Upper lobe of right lung (tissue), 1 donor: ENCODE data around the gene GLT6D1. TPM values are rescaled to one million over a fixed set of nuclear protein-coding genes. Genes with fewer than 3 reads are reported as not detected.
A peak's percentile ranks its signal among the peaks of the same experiment; 100 is the strongest.

Experiments used
- ATAC-seq: fragments of 200-7000 bp; cut with Tn5 transposase; one replicate; pipeline ENCODE4 v1.9.1; 2020; ENCODE audit warnings: mild to moderate bottlenecking, moderate library complexity
- DNase-seq: peaks from one replicate; pipeline ENCODE4 v3.0.0-alpha.2; 2020
- H3K27ac ChIP-seq: fragments of 200-600 bp; one replicate; pipeline ENCODE4 v1.8.0; 2022
- H3K27me3 ChIP-seq: fragments of 200-600 bp; one replicate; pipeline ENCODE4 v1.8.0; 2022; ENCODE audit warnings: mild to moderate bottlenecking
- H3K36me3 ChIP-seq: fragments of 200-600 bp; one replicate; pipeline ENCODE4 v1.8.0; 2022
- H3K4me1 ChIP-seq: fragments of 200-600 bp; one replicate; pipeline ENCODE4 v1.8.0; 2022
- H3K4me3 ChIP-seq: fragments of 200-600 bp; one replicate; pipeline ENCODE4 v1.8.0; 2022; ENCODE audit warnings: mild to moderate bottlenecking
- H3K9me3 ChIP-seq: fragments of 200-600 bp; one replicate; pipeline ENCODE4 v1.8.0; 2022
- intact Hi-C: fragments of 100-400 bp; cut with DNase I; formaldehyde crosslinking; loops from one replicate; pipeline ENCODE4 v1.11.0; 2022
- total RNA-seq: library from RNA; stranded (reverse); fragmentation: NEBNext Ultra II Directional; extraction: Animal tissue kit (Norgen Biotek cat#: 25700); gene quantifications from one replicate; pipeline ENCODE4 v1.2.1, GENCODE V29; 2021
- TF ChIP-seq, protein P1 (sequence below): fragments of 200-600 bp; IDR thresholded peaks from one replicate; pipeline ENCODE4 v1.8.0; 2022; ENCODE audit warnings: antibody characterized with exemption
- donor health status: DM: no; HTN: yes; CAD: no; lungs with severe emphysema.

The GLT6D1 gene
- total RNA-seq, 1 donor from 2014 or later: not detected

DNA sequence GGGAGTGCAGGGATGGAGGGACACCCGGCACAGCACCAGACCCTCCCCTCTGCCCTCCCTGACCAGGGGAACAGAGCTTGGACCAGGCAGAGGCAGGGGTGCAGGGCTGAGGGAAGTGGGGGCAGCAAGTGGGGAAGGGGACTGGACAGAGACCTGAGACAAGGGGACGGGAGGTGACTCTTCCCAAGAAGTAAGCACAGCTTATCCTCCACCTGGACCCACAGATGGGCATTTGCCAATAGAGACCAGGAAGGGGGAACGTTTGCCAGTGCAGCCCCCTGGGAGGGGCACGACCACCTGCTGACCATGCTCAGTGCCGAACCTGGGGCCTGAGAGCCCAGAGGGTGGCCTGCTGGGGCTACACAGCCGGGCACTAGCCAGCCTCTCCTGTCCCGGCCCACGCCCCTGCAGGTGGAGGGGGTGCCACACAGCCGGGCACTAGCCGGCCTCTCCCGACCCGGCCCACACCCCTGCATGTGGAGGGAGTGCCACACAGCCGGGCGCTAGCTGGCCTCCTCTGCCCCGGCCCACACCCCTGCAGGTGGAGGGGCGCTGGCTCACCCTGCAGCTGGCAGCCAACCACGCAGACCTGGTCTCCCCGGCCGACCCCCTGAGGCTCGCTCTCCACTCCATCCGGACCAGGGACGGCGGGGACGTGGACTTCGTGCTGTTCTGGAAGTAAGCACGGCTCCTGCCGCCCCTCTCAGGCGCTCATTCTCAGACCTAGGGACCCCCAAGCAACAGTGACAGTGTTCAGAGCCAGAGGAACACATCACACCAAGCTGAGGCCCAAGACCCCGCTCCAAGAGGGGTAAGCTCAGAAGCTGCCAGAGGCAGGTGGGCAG, 24.3 kb downstream of the GLT6D1 start:
- TF ChIP-seq, protein P1, sequence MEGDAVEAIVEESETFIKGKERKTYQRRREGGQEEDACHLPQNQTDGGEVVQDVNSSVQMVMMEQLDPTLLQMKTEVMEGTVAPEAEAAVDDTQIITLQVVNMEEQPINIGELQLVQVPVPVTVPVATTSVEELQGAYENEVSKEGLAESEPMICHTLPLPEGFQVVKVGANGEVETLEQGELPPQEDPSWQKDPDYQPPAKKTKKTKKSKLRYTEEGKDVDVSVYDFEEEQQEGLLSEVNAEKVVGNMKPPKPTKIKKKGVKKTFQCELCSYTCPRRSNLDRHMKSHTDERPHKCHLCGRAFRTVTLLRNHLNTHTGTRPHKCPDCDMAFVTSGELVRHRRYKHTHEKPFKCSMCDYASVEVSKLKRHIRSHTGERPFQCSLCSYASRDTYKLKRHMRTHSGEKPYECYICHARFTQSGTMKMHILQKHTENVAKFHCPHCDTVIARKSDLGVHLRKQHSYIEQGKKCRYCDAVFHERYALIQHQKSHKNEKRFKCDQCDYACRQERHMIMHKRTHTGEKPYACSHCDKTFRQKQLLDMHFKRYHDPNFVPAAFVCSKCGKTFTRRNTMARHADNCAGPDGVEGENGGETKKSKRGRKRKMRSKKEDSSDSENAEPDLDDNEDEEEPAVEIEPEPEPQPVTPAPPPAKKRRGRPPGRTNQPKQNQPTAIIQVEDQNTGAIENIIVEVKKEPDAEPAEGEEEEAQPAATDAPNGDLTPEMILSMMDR: no peak

DNA sequence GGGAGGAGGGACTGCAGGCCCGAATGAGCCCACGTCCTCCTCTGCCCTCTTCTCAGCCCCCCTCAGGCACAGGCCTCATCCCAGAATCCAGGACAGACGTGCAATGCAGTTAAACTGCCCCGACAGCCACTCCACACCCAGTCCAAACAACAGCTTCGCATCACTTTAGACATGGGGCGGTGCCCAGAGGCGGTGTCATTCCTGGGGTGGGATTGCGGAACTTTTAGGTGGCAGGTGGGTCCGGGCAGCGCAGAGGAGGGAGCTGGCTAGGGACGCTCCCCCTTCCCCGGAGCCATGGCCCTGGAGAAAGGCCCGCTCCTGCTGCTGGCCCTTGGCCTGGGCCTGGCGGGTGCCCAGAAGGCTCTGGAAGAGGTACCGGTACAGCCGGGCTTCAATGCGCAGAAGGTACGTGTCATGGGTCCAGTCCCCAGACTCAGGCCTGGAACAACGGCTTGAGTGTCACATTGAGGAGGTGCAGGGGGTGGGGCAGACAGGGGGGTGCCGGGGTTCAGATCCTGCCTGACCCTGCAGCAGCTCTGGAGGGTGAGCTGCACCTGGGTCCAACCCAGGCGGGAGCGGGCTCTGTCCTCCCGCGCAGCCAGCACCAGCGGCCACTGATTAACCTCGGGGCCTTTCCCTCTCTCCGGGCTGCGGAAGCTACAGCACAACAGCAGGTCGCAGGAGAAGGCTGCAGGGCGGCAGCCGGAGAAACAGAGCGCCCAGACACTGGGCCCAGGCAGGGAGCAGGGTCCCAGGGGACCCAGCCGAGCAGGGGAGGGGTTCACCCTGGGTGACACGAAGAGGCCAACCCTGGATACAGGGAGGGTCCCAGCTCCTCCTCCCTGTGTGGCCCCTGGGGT, 25.2 kb downstream of the GLT6D1 start:
- no peaks in the 10 kb centered on the region for H3K9me3 ChIP-seq
- TF ChIP-seq, protein P1: no peak
- no peaks in the 10 kb centered on the region for H3K4me1 ChIP-seq
- peaks cover 10% of the 10 kb centered on the region for H3K27me3 ChIP-seq
- no peaks in the 10 kb centered on the region for H3K36me3 ChIP-seq
- H3K27ac ChIP-seq: no peak overlapping the region
- no peak overlapping the region for H3K4me3 ChIP-seq
- no peak for ATAC-seq
- intact Hi-C loops: no loop called here
- DNase-seq: peak; percentile 63

More for the DNA sequence above, 24.3 kb downstream of the GLT6D1 start:
- H3K27me3 ChIP-seq: peaks cover 14% of the 10 kb centered on the region
- DNase-seq (peak; percentile 48), ATAC-seq (no peak)
- H3K27ac ChIP-seq: no peak overlapping the region
- no peaks in the 10 kb centered on the region for H3K36me3 ChIP-seq
- intact Hi-C loops: no loop called here
- H3K4me3 ChIP-seq: no peak overlapping the region
- no peaks in the 10 kb centered on the region for H3K9me3 ChIP-seq
- H3K4me1 ChIP-seq: no peaks in the 10 kb centered on the region

DNA sequence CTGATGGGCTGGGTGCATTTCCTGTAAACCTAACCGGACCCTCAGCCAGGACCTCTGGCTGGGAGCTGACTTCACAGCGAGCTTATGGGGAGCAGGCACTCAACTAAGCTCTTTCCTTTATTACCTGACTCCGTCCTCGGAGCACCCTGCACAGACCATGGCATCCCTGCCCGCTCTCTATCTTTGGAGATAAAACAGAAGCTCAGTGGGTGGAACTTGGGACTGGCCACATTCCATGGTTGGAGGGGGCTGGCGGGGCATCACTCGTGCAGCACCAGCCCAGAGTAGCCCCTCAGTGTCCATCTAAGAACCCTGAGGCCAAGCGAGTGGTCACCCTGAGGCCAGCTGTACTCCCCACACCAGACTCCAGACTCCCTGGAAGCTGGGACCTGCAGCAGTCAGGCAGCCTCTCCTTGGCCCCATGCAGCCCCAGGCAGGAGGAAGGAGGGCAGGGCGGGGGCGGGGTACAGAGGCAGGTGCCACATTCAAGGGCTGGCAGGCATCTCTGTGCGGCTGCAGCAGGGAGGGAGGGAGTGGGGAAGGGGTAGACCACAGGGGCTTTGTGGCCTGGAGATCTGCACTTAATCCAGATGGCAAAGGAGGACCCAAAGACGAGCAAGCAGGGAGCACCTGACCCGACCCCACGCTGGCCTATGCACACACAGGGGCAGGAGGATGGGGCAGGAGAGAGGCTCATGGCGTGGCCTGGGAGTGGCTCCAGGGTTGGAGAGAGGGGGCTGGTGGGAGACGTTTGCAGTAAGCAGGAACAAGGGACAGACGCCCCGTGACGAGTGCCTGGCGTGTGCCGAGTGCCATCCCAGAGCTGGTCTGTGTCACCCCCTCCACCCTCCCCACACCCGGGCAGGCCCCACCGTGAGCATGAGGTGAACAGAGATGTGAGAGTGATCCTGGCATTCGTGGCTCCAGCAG, 26.1 kb downstream of the GLT6D1 start:
- intact Hi-C loops: no loop called here
- TF ChIP-seq, protein P1: no peak
- no peak for ATAC-seq

DNA sequence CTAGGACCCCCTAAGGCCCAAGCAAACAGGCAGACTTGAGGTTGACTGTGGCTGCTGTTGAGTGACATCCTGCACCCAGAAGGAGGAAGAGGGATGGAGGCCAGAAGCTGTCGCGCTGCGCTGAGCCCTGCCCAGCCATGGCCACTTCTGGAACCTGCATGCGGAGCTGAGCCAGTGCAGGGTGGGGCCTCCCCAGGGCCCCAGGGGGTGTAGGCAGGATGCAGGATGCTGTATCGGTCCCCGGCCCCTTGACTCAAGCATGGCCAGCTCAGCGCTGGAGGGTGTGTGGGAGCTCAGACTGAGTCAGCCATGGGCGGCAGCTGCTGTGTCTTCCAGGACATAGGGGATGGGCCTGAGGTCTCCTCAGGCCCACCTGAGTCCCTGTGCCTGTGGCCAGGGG, 26.9 kb downstream of the GLT6D1 start:
- Histone ChIP-seq H3K4me3 (no peak overlapping the region), H3K4me1 (no peaks in the 10 kb centered on the region), H3K9me3 (no peaks in the 10 kb centered on the region), H3K27ac (no peak overlapping the region), H3K36me3 (no peaks in the 10 kb centered on the region), H3K27me3 (peaks cover 8% of the 10 kb centered on the region)
- intact Hi-C loops: no loop called here
- TF ChIP-seq, protein P1: no peak
- no peak for DNase-seq
- ATAC-seq: no peak

More for the DNA sequence above, 26.1 kb downstream of the GLT6D1 start:
- DNase-seq: peak; percentile 55
- Histone ChIP-seq H3K9me3 (no peaks in the 10 kb centered on the region), H3K4me3 (no peak overlapping the region), H3K27ac (no peak overlapping the region), H3K4me1 (no peaks in the 10 kb centered on the region), H3K27me3 (peaks cover 8% of the 10 kb centered on the region), H3K36me3 (no peaks in the 10 kb centered on the region)

DNA sequence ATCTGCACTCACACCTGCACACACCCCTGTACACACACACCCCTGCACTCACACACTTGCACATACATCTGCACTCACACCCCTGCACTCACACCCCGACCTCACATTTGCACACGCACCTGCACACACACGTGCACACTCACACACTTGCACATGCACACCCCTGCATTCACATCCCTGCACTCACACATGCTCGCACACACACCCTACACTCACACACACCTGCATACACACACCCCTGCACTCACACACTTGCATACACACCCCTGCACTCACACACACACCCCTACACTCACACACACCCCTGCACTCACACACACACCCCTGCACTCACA, 27.5 kb downstream of the GLT6D1 start:
- ATAC-seq: no peak
- TF ChIP-seq, protein P1: no peak
- peaks cover 8% of the 10 kb centered on the region for H3K27me3 ChIP-seq
- H3K27ac ChIP-seq: no peak overlapping the region
- intact Hi-C loops: no loop called here
- H3K9me3 ChIP-seq: no peaks in the 10 kb centered on the region
- H3K4me3 ChIP-seq: no peak overlapping the region
- H3K4me1 ChIP-seq: no peaks in the 10 kb centered on the region
- no peak for DNase-seq
- H3K36me3 ChIP-seq: no peaks in the 10 kb centered on the region
